GM20431 (cell line): Measurements from ENCODE around the gene CD244.

ENCODE experiments used
- in situ Hi-C: fragments of 300-500 bp; cut with MseI, MboI; formaldehyde crosslinking; loops from one replicate; pipeline ENCODE4 v1.15.0; 2020; ENCODE audit warnings: low sequenced_read_pairs; ENCODE audit not compliant: unreplicated experiment

Gene CD244

DNA sequence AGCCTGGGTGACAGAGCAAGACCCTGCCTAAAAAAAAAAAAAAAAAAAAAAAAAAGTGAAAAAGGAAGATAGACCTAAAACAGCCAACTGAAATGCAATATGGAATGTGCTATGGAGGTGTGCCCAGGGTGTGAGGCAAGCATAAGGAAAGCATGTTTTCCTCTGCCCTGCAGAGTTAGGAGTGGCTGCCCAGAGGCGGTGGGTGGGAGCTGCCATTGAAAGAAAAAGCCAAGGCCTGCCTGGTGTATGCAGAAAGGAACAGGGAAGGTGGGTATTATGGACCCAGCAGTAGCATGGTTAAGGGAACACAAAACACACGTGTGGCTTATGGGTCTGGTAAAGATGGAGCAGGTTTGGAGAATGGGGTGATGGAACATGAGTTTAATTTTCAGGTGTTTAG, 8.9 kb downstream of the CD244 start:
- in situ Hi-C loops = no loop called here

DNA sequence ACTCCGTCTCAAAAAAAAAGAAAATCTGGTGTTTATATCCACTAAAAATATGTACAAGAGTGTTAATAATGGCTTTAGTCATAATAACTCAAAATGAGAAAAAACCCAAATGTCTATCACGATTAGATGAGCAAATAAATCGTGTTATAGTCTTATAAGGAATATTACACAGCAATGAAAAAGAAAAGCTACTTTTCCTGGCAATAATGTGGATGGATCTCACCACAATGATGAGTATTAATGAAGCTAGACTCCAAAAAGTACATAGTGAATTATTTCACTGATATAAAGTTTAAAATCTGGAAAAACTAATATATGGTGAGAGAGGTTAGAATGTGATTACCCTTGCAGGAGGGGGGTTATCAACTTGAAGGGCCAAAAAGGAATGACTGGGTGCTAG, 9.7 kb downstream of the CD244 start:
- in situ Hi-C loops = no loop called here

DNA sequence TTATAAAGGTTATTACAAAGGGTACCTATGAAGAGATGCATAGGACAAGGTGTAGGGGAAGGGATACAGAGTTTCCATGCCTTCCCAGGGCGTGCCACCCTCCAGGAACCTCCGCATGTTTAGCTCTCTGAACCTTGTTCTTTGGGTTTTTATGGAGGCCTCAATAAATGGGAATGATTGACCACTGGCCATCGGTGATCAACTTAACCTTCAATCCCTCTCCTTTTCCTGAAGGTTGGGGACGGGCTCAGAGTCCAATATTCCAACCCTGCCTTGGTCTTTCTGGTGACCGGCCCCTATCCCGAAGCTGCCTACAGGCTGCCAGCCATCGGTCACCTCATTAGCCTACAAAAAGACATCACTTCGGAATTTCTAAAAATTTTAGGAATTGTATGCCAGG, 11.7 kb downstream of the CD244 start:
- in situ Hi-C loops = no loop called here

GRCh38 chr1:160850541-160850940, 12.1 kb downstream of the CD244 start:
- in situ Hi-C loops = no loop called here

DNA sequence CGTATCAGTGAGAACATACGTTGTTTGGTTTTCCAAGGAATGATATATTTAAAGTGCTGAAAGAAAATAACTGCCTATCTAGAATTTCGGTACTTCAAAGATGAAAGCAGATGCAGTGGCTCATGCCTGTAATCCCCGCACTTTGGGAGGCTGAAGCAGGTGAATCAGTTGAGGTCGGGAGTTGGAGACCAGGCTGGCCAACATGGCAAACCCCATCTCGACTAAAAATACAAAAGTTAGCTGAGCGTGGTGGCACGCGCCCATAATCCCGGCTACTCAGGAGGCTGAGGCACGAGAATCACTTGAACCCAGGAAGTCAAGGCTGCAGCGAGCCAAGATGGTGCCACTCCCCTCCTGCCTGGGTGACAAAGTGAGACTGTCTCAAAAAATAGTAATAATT, 16.4 kb downstream of the CD244 start:
- in situ Hi-C loops = no loop called here

DNA sequence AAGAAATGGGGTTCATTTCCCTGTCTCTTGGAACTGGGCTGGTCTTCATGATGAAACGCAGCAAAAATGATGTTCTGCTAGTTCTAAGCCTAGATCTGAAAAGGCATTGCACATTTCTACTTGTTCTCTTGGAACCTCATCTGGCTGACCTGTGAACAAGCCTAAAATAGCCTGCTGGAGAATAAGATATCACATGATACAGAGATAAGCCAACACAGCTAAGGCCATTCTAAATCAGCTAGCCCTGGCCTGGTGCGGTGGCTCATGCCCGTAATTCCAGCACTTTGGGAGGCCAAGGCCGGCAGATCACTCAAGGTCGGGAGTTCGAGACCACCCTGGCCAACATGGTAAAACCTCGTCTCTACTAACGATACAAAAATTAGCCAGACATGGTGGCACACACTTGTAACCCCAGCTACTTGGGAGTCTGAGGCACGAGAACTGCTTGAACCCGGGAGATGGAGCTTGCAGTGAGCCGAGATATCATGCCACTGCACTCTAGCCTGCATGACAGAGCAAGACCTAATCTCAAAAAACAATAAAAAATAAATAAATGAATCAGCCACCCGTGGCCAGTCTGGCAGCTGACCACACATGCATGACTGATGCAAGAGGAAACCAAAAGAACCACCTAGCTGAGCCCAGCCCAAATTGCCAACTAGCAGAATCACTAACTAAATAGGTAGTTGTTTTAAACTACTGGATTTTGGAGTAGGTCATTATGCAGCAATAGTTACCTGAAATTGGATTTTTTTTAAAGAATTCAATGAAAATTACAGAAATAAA, 18.0 kb downstream of the CD244 start:
- in situ Hi-C loops = no loop called here

DNA sequence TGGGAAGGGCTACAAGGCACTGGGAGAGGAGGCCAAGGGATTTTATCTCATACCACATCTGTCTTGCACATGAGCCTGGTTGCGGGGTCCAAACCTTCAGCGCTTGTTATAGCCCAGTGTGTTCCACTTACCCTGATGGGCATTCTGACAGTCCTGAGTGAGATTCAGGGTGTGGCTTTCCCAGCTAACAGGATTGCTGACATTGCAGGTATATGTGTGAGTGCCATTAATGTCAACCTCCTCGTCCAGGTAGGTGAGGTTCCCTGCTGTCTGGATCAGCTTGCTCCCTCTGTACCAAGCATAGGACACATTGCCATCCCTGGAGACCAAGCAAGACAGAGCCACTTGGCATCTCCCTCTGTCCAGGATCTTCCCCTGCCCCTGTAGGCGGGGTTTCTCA, 21.6 kb downstream of the CD244 start:
- in situ Hi-C loops = no loop called here

DNA sequence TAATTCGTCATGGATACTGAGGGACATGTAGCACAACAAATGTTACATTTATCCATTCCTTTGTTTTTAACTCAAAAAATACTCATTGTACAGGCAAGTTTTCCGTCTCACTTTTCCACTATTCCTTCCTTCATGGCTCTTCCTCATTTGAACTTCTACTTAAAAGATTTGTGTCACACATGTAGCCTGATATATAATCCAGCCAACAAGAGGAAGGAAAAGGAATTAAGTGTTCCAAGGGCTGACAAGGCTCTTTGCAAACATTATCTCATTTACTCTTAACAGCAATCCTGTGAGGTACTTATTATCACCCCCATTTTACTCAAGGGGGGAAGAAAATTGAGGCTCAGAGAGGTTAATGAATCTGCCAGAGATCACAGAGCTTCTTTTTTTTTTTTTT, 22.9 kb downstream of the CD244 start:
- in situ Hi-C loops = loop anchor here (10.0 kb wide), 1 partner anchor 115 kb away; the partner anchor contains the start of gene ITLN2

DNA sequence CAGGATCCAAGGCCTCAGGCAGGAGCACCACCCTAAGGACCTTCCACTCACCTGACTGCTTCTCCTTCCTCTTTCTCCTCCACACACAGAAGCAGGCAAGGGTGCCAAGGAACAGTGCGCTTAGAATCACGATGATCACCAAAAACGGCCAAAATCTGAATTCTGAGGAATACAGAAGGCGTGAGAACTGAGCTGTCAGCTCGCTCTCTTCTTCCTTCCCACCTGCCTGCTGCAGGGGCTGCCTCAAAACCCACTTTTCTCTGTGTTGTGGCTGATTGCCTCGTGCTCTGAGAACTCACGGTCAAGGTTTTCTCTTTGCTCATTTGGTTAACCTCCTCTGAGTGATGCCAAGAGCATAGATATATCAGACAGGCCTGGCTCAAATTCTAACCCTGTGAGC, 23.8 kb downstream of the CD244 start:
- in situ Hi-C loops = loop anchor here (10.0 kb wide), 1 partner anchor 116 kb away; the partner anchor contains the start of gene ITLN2

DNA sequence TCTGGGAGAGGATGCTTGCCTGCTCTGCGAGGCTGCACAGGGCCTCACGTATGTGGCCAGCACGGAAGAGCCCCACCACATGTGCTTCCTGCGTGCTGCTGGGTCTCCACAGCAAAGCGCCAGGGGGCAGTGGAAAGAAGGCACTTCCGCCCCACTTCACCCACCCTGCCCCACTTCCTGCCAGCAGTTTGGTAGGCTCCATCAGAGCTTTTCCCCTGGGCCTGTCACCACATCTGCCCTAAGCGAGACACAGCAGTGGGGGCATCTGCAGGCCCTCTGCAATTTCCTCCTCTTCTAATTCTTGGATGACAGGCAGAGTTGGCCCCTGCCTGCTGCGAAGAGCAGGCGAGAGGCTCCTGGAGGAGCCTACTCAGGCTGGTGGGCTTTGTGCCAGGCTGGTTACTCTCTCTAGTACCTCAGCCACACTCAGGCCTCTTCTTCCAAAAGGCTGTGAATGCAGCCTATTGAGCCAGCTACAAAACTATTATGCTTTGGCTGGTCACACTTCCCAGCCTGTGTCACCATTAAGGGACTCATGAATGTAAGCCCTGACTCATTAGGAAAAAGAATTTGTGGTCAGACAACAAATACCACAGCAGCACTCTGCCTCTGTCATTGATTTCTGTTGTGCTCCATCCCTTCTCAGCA, 25.0 kb downstream of the CD244 start:
- in situ Hi-C loops = loop anchor here (10.0 kb wide), 1 partner anchor 117 kb away; the partner anchor contains the start of gene ITLN2

- in situ Hi-C loops = loop anchor here (10.0 kb wide), 1 partner anchor 118 kb away; the partner anchor contains the start of gene ITLN2
Observed at GRCh38 chr1:160836981-160837557, 25.6 kb downstream of the CD244 start.

DNA sequence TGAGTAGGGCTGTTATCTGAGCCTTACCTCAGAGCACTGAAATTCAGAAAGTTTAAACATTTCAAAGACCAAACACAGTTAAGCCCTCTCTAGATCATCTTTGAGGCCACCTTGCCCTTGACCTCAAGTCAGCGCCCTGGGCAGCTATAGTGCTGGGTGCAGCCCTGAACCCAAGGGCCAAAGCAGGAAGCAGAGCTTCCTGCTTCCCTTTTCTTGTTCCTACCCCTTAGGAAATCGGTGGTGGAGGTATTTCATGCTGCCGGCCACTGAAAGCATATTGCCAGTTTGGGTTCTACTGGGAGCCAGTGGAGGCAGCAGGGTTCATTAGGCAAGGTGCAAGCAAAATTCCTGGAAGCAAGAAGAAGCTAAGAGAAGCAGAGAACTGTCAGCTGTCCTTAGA, 26.1 kb downstream of the CD244 start:
- in situ Hi-C loops = loop anchor here (10.0 kb wide), 1 partner anchor 118 kb away; the partner anchor contains the start of gene ITLN2

DNA sequence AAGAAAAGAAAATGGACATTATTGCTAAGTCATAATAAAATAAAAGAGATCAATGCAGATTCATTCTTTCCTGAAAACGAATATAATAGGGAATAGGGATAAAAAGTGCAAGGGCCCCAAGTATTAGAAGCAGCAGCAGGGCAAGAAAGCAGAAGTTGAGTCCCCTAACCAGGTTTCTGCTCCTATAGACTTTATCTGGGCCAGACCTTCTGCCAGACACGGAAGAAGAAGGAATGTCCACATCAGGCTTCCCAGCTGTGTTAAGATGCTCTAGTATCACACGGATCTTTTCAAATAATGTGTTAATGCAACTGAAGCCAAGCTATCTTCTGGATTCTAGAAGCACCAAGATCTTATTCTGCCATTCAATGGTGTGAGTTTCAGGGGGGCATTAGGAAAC, 26.9 kb downstream of the CD244 start:
- in situ Hi-C loops = loop anchor here (10.0 kb wide), 1 partner anchor 119 kb away; the partner anchor contains the start of gene ITLN2

- in situ Hi-C loops = loop anchor here (10.0 kb wide), 1 partner anchor 120 kb away; the partner anchor contains the start of gene ITLN2
Observed at GRCh38 chr1:160834945-160835565, 27.6 kb downstream of the CD244 start.

DNA sequence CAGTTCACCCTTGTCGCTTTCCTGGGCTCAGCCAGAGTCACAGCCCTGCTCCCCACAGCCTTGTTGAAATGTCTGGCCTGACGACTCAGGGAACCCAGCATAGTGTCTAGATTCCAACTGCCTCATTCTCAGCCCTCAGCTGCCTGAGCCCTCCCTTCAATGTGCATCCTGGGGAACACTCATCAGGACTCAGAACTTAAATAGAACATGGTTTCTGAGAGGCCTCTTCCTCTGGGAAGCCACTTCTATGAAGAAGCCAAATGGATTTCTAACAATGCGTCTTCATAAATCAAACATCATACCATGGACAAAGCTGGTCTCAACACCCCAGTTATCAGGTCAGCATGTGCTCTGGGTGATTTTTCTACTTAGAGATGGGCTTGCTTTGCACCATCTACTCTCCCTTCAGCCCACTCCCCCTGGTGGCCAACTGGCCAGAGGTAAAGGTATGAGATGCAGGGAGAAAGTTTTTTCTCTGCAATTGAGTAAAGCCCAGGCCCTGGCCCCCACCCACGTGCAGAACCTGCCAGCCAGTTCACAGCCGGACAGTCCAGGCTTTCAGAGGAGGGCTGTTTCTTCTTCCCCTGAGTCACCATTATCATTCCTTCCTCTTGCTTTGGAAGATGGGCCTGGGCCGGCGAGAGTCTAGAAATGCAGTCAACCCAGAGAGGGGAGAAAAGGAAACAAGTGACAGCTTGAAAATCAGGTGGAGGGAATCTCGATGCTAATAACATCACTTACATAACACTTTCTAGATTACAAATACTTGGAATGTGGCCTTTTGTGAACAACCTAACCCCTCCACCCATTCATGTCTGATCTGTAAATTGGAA, 32.1 kb downstream of the CD244 start:
- in situ Hi-C loops = loop anchor here (10.0 kb wide), 1 partner anchor 124 kb away; the partner anchor contains the start of gene ITLN2

DNA sequence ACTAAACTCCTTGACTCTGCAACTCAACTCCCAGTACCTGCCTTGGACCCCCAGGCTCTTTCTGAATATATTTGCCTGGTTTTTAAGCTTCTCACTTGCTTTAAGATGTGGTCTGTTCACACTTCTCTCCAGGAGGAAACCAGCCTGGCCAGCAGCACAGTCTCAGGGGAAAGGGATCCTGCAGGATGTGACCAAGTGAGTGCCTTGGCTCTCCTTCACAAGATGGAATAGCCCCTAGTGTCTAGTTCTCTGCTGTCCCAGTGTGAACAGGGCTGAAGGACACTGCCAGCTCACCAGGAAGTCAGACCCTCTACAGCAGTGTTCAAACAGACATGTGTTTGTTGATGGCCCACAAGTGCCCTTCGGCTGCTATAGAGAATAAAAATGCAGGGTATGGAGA, 32.9 kb downstream of the CD244 start:
- in situ Hi-C loops = loop anchor here (10.0 kb wide), 1 partner anchor 125 kb away; the partner anchor contains the start of gene ITLN2

DNA sequence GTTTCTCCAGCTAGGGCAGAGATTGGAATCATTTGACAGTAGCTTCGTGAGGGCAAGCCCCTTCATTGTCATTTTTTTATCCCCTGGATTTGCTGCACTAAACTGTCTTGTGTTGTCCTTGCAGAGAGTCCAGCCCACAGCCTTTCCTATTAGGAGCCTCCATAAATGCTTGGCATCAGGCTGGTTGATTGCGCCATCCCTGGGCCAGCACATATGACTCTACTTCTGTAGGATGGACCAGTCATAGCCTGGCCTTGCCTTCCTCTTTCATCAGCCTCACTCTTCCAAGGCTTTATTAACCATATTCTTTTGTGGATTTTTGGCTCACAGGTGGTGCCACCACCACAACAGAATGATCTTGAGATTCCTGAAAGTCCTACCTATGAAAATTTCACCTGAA, 35.3 kb downstream of the CD244 start:
- in situ Hi-C loops = no loop called here

GRCh38 chr1:160826546-160826945, 36.1 kb downstream of the CD244 start:
- in situ Hi-C loops = no loop called here

- in situ Hi-C loops = no loop called here
Observed at GRCh38 chr1:160823296-160823695, 39.4 kb downstream of the CD244 start.
